GM12891 (cell line): ENCODE data around the gene IQCB1.

Source experiments
- POLR2A ChIP-seq: IDR thresholded peaks from 2 replicates; pipeline ENCODE4 v1.6.1; 2011; ENCODE audit warnings: low read depth, low read length, control low read depth
- POLR2AphosphoS5 ChIP-seq: IDR thresholded peaks from 2 replicates; pipeline ENCODE4 v1.6.1; 2011; ENCODE audit warnings: low read depth, low read length, control low read depth
- SPI1 ChIP-seq: IDR thresholded peaks from 2 replicates; pipeline ENCODE4 v1.6.1; 2011; ENCODE audit warnings: low read depth, low read length, control low read depth

GRCh38 chr3:121758727-121759450 is 76.0 kb downstream of the IQCB1 start:
- TF ChIP-seq POLR2A (no peak), POLR2AphosphoS5 (no peak), SPI1 (no peak)
